ENCODE results near the gene PCDHGA9. TPM values are rescaled to one million over a fixed set of nuclear protein-coding genes. Genes with fewer than 3 reads are reported as not detected.

PCDHGA9 gene
- total and polyA plus RNA-seq, 2 donors (not counting 1 experiment from before 2014, with no cell fraction given) = 3.3 to 4.8 TPM

DNA sequence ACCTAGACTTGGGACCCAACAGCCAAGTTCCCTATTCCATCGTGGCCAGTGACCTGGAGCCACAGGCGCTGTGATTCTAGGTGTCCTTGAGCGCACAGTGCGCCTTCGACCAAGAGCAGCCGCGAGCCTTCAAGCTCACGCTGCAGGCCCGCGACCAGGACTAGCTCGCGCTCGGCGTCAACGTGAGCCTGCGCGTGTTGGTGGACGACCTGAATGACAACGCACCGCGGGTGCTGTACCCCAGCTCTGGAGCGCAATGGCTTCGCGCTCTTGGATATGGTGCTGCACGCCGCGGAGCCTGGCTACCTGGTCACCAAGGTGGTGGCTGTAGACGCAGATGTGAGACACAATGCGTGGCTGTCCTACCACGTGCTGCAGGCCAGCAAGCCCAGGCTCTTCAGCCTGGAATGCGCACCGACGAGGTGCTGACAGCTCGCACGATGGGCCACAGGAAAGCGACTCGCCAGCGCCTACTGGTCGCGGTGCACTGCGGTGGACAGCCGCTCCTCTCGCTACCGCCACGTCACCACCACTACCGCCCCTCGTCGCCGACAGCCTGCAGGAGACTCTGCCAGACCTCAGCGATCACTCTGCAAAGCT, 39.1 kb downstream of the PCDHGA9 start:
- Histone ChIP-seq H3K79me2 (ENCODE audit: control insufficient read depth, insufficient read depth, low read length) (no peaks in the 10 kb centered on the region), H3K9me3 (ENCODE audit: control insufficient read depth, insufficient read depth, low read depth, low read length) (no peaks in the 10 kb centered on the region), H4K20me1 (ENCODE audit: control insufficient read depth, extremely low read depth, insufficient read depth, low read length) (no peaks in the 10 kb centered on the region), H3K27me3 (ENCODE audit: control insufficient read depth, insufficient read depth, low read length) (no peaks in the 10 kb centered on the region), H3K4me2 (ENCODE audit: extremely low read depth, insufficient read depth, low read length) (no peak overlapping the region), H3K4me1 (ENCODE audit: control insufficient read depth, extremely low read depth, insufficient read depth, low read length) (no peaks in the 10 kb centered on the region), H3K9ac (ENCODE audit: insufficient read depth, low read length) (no peak overlapping the region), H3K36me3 (ENCODE audit: control insufficient read depth, insufficient read depth, low read length) (no peaks in the 10 kb centered on the region), H2AFZ (ENCODE audit: low read length) (no peak overlapping the region), H3K27ac (ENCODE audit: insufficient read depth, low read length) (no peak overlapping the region), H3K4me3 (replicated peaks in 1 of 4; ENCODE audit: control extremely low read depth in 1 of 4, insufficient read depth in 1 of 4, low read depth in 3 of 4, low read length in 4 of 4) (no peak overlapping the region)
- no peak for TF ChIP-seq EZH2 (IDR thresholded peaks at IDR 0.05; ENCODE audit: low read length, missing control alignments)
- TF ChIP-seq, protein P1, sequence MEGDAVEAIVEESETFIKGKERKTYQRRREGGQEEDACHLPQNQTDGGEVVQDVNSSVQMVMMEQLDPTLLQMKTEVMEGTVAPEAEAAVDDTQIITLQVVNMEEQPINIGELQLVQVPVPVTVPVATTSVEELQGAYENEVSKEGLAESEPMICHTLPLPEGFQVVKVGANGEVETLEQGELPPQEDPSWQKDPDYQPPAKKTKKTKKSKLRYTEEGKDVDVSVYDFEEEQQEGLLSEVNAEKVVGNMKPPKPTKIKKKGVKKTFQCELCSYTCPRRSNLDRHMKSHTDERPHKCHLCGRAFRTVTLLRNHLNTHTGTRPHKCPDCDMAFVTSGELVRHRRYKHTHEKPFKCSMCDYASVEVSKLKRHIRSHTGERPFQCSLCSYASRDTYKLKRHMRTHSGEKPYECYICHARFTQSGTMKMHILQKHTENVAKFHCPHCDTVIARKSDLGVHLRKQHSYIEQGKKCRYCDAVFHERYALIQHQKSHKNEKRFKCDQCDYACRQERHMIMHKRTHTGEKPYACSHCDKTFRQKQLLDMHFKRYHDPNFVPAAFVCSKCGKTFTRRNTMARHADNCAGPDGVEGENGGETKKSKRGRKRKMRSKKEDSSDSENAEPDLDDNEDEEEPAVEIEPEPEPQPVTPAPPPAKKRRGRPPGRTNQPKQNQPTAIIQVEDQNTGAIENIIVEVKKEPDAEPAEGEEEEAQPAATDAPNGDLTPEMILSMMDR (conservative IDR thresholded peaks at IDR 0.05 in 1 of 2, IDR thresholded peaks at IDR 0.05 in 1 of 2; ENCODE audit: low read depth in 1 of 2, low read length in 2 of 2) = no peak
- no peak for DNase-seq (ENCODE audit: low read depth in 2 of 2)

Other genes with a start within 250 kb of the PCDHGA9 start
Only the 30 nearest of the 37 such genes appear.
- 0.26 and 0.99 TPM in 2 replicates for gene PCDHB9, start 215.6 kb upstream of the PCDHGA9 start, total RNA-seq
- gene PCDHB9, start 215.6 kb upstream of the PCDHGA9 start, polyA plus RNA-seq = 0.27 and 0.82 TPM in 2 replicates
- 0.77 and 2.0 TPM in 2 replicates for gene PCDHB10, start 210.4 kb upstream of the PCDHGA9 start, total RNA-seq
- 0.28 and 0.78 TPM in 2 replicates for gene PCDHB10, start 210.4 kb upstream of the PCDHGA9 start, polyA plus RNA-seq
- gene PCDHB11, start 203.2 kb upstream of the PCDHGA9 start, total RNA-seq = 0.77 and 1.7 TPM in 2 replicates
- 0.11 and 0.36 TPM in 2 replicates for gene PCDHB11, start 203.2 kb upstream of the PCDHGA9 start, polyA plus RNA-seq
- 0.26 and 0.66 TPM in 2 replicates for gene PCDHB12, start 194.1 kb upstream of the PCDHGA9 start, total RNA-seq
- gene PCDHB12, start 194.1 kb upstream of the PCDHGA9 start, polyA plus RNA-seq = 0.02 and 0.27 TPM in 2 replicates
- gene PCDHB13, start 188.9 kb upstream of the PCDHGA9 start, total RNA-seq = 0.26 and 1.5 TPM in 2 replicates
- 0.24 and 0.62 TPM in 2 replicates for gene PCDHB13, start 188.9 kb upstream of the PCDHGA9 start, polyA plus RNA-seq
- 0.77 and 1.7 TPM in 2 replicates for gene PCDHB14, start 179.4 kb upstream of the PCDHGA9 start, total RNA-seq
- 0.18 and 0.86 TPM in 2 replicates for gene PCDHB14, start 179.4 kb upstream of the PCDHGA9 start, polyA plus RNA-seq
- 0.77 and 1.8 TPM in 2 replicates for gene PCDHB15, start 157.4 kb upstream of the PCDHGA9 start, total RNA-seq
- 0.12 and 0.31 TPM in 2 replicates for gene PCDHB15, start 157.4 kb upstream of the PCDHGA9 start, polyA plus RNA-seq
- 0.66 TPM in 1 of 2 replicates, not detected in the other for gene SLC25A2, start 98.7 kb upstream of the PCDHGA9 start, total RNA-seq
- not detected in 2 replicates for gene SLC25A2, start 98.7 kb upstream of the PCDHGA9 start, polyA plus RNA-seq
- 87.1 and 107 TPM in 2 replicates for gene TAF7, start 82.0 kb upstream of the PCDHGA9 start, total RNA-seq
- gene TAF7, start 82.0 kb upstream of the PCDHGA9 start, polyA plus RNA-seq = 64.9 and 73.0 TPM in 2 replicates
- gene PCDHGA1, start 72.3 kb upstream of the PCDHGA9 start, total RNA-seq = 1.0 and 1.8 TPM in 2 replicates
- 1.1 and 1.6 TPM in 2 replicates for gene PCDHGA1, start 72.3 kb upstream of the PCDHGA9 start, polyA plus RNA-seq
- gene PCDHGA2, start 64.0 kb upstream of the PCDHGA9 start, total RNA-seq = 2.8 and 4.5 TPM in 2 replicates
- 4.2 and 5.8 TPM in 2 replicates for gene PCDHGA2, start 64.0 kb upstream of the PCDHGA9 start, polyA plus RNA-seq
- 1.5 and 2.8 TPM in 2 replicates for gene PCDHGA3, start 58.9 kb upstream of the PCDHGA9 start, total RNA-seq
- gene PCDHGA3, start 58.9 kb upstream of the PCDHGA9 start, polyA plus RNA-seq = 1.3 and 1.4 TPM in 2 replicates
- 3.1 and 4.3 TPM in 2 replicates for gene PCDHGB1, start 52.7 kb upstream of the PCDHGA9 start, total RNA-seq
- 1.7 TPM in 2 replicates for gene PCDHGB1, start 52.7 kb upstream of the PCDHGA9 start, polyA plus RNA-seq
- gene PCDHGA4, start 47.8 kb upstream of the PCDHGA9 start, total RNA-seq = 2.8 and 7.6 TPM in 2 replicates
- 3.1 and 6.4 TPM in 2 replicates for gene PCDHGA4, start 47.8 kb upstream of the PCDHGA9 start, polyA plus RNA-seq
- 3.1 and 4.6 TPM in 2 replicates for gene PCDHGB2, start 42.8 kb upstream of the PCDHGA9 start, total RNA-seq
- 2.3 and 5.7 TPM in 2 replicates for gene PCDHGB2, start 42.8 kb upstream of the PCDHGA9 start, polyA plus RNA-seq
- 1.5 and 2.6 TPM in 2 replicates for gene PCDHGA5, start 38.6 kb upstream of the PCDHGA9 start, total RNA-seq
- gene PCDHGA5, start 38.6 kb upstream of the PCDHGA9 start, polyA plus RNA-seq = 1.2 and 1.4 TPM in 2 replicates
- gene PCDHGB3, start 32.5 kb upstream of the PCDHGA9 start, total RNA-seq = 3.1 and 5.8 TPM in 2 replicates
- gene PCDHGB3, start 32.5 kb upstream of the PCDHGA9 start, polyA plus RNA-seq = 2.5 and 2.9 TPM in 2 replicates
- gene PCDHGA6, start 28.9 kb upstream of the PCDHGA9 start, total RNA-seq = 3.1 and 4.8 TPM in 2 replicates
- gene PCDHGA6, start 28.9 kb upstream of the PCDHGA9 start, polyA plus RNA-seq = 3.9 and 4.2 TPM in 2 replicates
- 2.8 and 6.8 TPM in 2 replicates for gene PCDHGA7, start 20.0 kb upstream of the PCDHGA9 start, total RNA-seq
- 2.7 and 3.0 TPM in 2 replicates for gene PCDHGA7, start 20.0 kb upstream of the PCDHGA9 start, polyA plus RNA-seq
- gene PCDHGB4, start 15.1 kb upstream of the PCDHGA9 start, total RNA-seq = 10.0 and 18.3 TPM in 2 replicates
- gene PCDHGB4, start 15.1 kb upstream of the PCDHGA9 start, polyA plus RNA-seq = 13.3 and 15.5 TPM in 2 replicates
- gene PCDHGA8, start 10.1 kb upstream of the PCDHGA9 start, total RNA-seq = 2.6 and 4.6 TPM in 2 replicates
- 0.76 and 1.1 TPM in 2 replicates for gene PCDHGA8, start 10.1 kb upstream of the PCDHGA9 start, polyA plus RNA-seq
- gene PCDHGB5, start 4.8 kb upstream of the PCDHGA9 start, total RNA-seq = 17.5 and 21.5 TPM in 2 replicates
- 19.6 TPM in 2 replicates for gene PCDHGB5, start 4.8 kb upstream of the PCDHGA9 start, polyA plus RNA-seq
- gene PCDHGB6, start 5.2 kb downstream of the PCDHGA9 start, total RNA-seq = 3.9 and 4.3 TPM in 2 replicates
- gene PCDHGB6, start 5.2 kb downstream of the PCDHGA9 start, polyA plus RNA-seq = 2.6 and 2.8 TPM in 2 replicates
- 7.4 and 10.2 TPM in 2 replicates for gene PCDHGA10, start 10.2 kb downstream of the PCDHGA9 start, total RNA-seq
- gene PCDHGA10, start 10.2 kb downstream of the PCDHGA9 start, polyA plus RNA-seq = 3.8 and 4.2 TPM in 2 replicates
- 13.0 and 13.6 TPM in 2 replicates for gene PCDHGB7, start 14.9 kb downstream of the PCDHGA9 start, total RNA-seq
- 11.3 and 15.3 TPM in 2 replicates for gene PCDHGB7, start 14.9 kb downstream of the PCDHGA9 start, polyA plus RNA-seq
- gene PCDHGA11, start 18.3 kb downstream of the PCDHGA9 start, total RNA-seq = 5.9 and 8.6 TPM in 2 replicates
- 4.7 and 10.8 TPM in 2 replicates for gene PCDHGA11, start 18.3 kb downstream of the PCDHGA9 start, polyA plus RNA-seq
- 9.2 and 13.7 TPM in 2 replicates for gene PCDHGA12, start 27.7 kb downstream of the PCDHGA9 start, total RNA-seq
- 11.9 and 14.1 TPM in 2 replicates for gene PCDHGA12, start 27.7 kb downstream of the PCDHGA9 start, polyA plus RNA-seq
- 59.0 and 63.4 TPM in 2 replicates for gene PCDHGC3, start 73.2 kb downstream of the PCDHGA9 start, total RNA-seq
- gene PCDHGC3, start 73.2 kb downstream of the PCDHGA9 start, polyA plus RNA-seq = 106 and 109 TPM in 2 replicates
- 1.5 and 3.0 TPM in 2 replicates for gene PCDHGC4, start 82.3 kb downstream of the PCDHGA9 start, total RNA-seq
- 0.48 and 0.76 TPM in 2 replicates for gene PCDHGC4, start 82.3 kb downstream of the PCDHGA9 start, polyA plus RNA-seq
- 1.3 and 2.6 TPM in 2 replicates for gene PCDHGC5, start 86.3 kb downstream of the PCDHGA9 start, total RNA-seq
- 0.97 and 1.1 TPM in 2 replicates for gene PCDHGC5, start 86.3 kb downstream of the PCDHGA9 start, polyA plus RNA-seq

All from fibroblast of lung (primary cell).